Measurements from ENCODE around the gene FEN1. TPM values are rescaled to one million over a fixed set of nuclear protein-coding genes. Genes with fewer than 3 reads are reported as not detected.

FEN1 gene
- total and polyA plus RNA-seq, 2 donors (not counting 1 experiment from before 2014, with no cell fraction given) = 3.8 to 14.0 TPM

- TF ChIP-seq CTCF (conservative IDR thresholded peaks at IDR 0.05 in 1 of 2, IDR thresholded peaks at IDR 0.05 in 1 of 2; ENCODE audit: low read depth in 1 of 2, low read length in 2 of 2) (no peak), EZH2 (IDR thresholded peaks at IDR 0.05; ENCODE audit: low read length, missing control alignments) (no peak)
- Histone ChIP-seq H3K27ac (ENCODE audit: insufficient read depth, low read length) (no peak overlapping the region), H3K79me2 (ENCODE audit: control insufficient read depth, insufficient read depth, low read length) (no peaks in the 10 kb centered on the region), H2AFZ (ENCODE audit: low read length) (no peak overlapping the region), H3K4me2 (ENCODE audit: extremely low read depth, insufficient read depth, low read length) (no peak overlapping the region), H3K36me3 (ENCODE audit: control insufficient read depth, insufficient read depth, low read length) (no peaks in the 10 kb centered on the region), H3K4me3 (replicated peaks in 1 of 4; ENCODE audit: control extremely low read depth in 1 of 4, insufficient read depth in 1 of 4, low read depth in 3 of 4, low read length in 4 of 4) (no peak overlapping the region), H4K20me1 (ENCODE audit: control insufficient read depth, extremely low read depth, insufficient read depth, low read length) (no peaks in the 10 kb centered on the region), H3K9me3 (ENCODE audit: control insufficient read depth, insufficient read depth, low read depth, low read length) (no peaks in the 10 kb centered on the region), H3K27me3 (ENCODE audit: control insufficient read depth, insufficient read depth, low read length) (no peaks in the 10 kb centered on the region), H3K9ac (ENCODE audit: insufficient read depth, low read length) (no peak overlapping the region), H3K4me1 (ENCODE audit: control insufficient read depth, extremely low read depth, insufficient read depth, low read length) (no peaks in the 10 kb centered on the region)
- DNase-seq (ENCODE audit: low read depth in 2 of 2) = no peak
Measured at GRCh38 chr11:61775606-61776554, 16.8 kb upstream of the FEN1 start.

GRCh38 chr11:61776561-61777075 lies 16.1 kb upstream of the FEN1 start:
- H3K27ac ChIP-seq (ENCODE audit: insufficient read depth, low read length) = no peak overlapping the region
- no peak overlapping the region for H3K4me3 ChIP-seq (replicated peaks in 1 of 4; ENCODE audit: control extremely low read depth in 1 of 4, insufficient read depth in 1 of 4, low read depth in 3 of 4, low read length in 4 of 4)
- H3K4me2 ChIP-seq (ENCODE audit: extremely low read depth, insufficient read depth, low read length) = no peak overlapping the region
- H3K4me1 ChIP-seq (ENCODE audit: control insufficient read depth, extremely low read depth, insufficient read depth, low read length) = no peaks in the 10 kb centered on the region
- no peaks in the 10 kb centered on the region for H3K9me3 ChIP-seq (ENCODE audit: control insufficient read depth, insufficient read depth, low read depth, low read length)
- H2AFZ ChIP-seq (ENCODE audit: low read length) = no peak overlapping the region
- H3K9ac ChIP-seq (ENCODE audit: insufficient read depth, low read length) = no peak overlapping the region
- no peaks in the 10 kb centered on the region for H3K79me2 ChIP-seq (ENCODE audit: control insufficient read depth, insufficient read depth, low read length)
- H4K20me1 ChIP-seq (ENCODE audit: control insufficient read depth, extremely low read depth, insufficient read depth, low read length) = no peaks in the 10 kb centered on the region
- TF ChIP-seq EZH2 (IDR thresholded peaks at IDR 0.05; ENCODE audit: low read length, missing control alignments) (no peak), CTCF (conservative IDR thresholded peaks at IDR 0.05 in 1 of 2, IDR thresholded peaks at IDR 0.05 in 1 of 2; ENCODE audit: low read depth in 1 of 2, low read length in 2 of 2) (peak; percentile 74 to 86)
- no peaks in the 10 kb centered on the region for H3K36me3 ChIP-seq (ENCODE audit: control insufficient read depth, insufficient read depth, low read length)
- no peaks in the 10 kb centered on the region for H3K27me3 ChIP-seq (ENCODE audit: control insufficient read depth, insufficient read depth, low read length)
- peak; percentile 53 to 69 for DNase-seq (ENCODE audit: low read depth in 2 of 2)

- Histone ChIP-seq H4K20me1 (ENCODE audit: control insufficient read depth, extremely low read depth, insufficient read depth, low read length) (no peaks in the 10 kb centered on the region), H3K4me3 (replicated peaks in 1 of 4; ENCODE audit: control extremely low read depth in 1 of 4, insufficient read depth in 1 of 4, low read depth in 3 of 4, low read length in 4 of 4) (no peak overlapping the region), H3K9ac (ENCODE audit: insufficient read depth, low read length) (no peak overlapping the region), H3K79me2 (ENCODE audit: control insufficient read depth, insufficient read depth, low read length) (no peaks in the 10 kb centered on the region), H3K27me3 (ENCODE audit: control insufficient read depth, insufficient read depth, low read length) (no peaks in the 10 kb centered on the region), H3K4me2 (ENCODE audit: extremely low read depth, insufficient read depth, low read length) (no peak overlapping the region), H3K36me3 (ENCODE audit: control insufficient read depth, insufficient read depth, low read length) (no peaks in the 10 kb centered on the region), H3K27ac (ENCODE audit: insufficient read depth, low read length) (no peak overlapping the region), H2AFZ (ENCODE audit: low read length) (no peak overlapping the region), H3K9me3 (ENCODE audit: control insufficient read depth, insufficient read depth, low read depth, low read length) (no peaks in the 10 kb centered on the region), H3K4me1 (ENCODE audit: control insufficient read depth, extremely low read depth, insufficient read depth, low read length) (no peaks in the 10 kb centered on the region)
- peak in 1 of 2 donors; percentile 11 for DNase-seq (ENCODE audit: low read depth in 2 of 2)
- TF ChIP-seq EZH2 (IDR thresholded peaks at IDR 0.05; ENCODE audit: low read length, missing control alignments) (no peak), CTCF (conservative IDR thresholded peaks at IDR 0.05 in 1 of 2, IDR thresholded peaks at IDR 0.05 in 1 of 2; ENCODE audit: low read depth in 1 of 2, low read length in 2 of 2) (no peak)
Measured at GRCh38 chr11:61777234-61778090, 15.2 kb upstream of the FEN1 start.

All from fibroblast of lung (primary cell).